HEK293 (cell line): ENCODE measurements around the gene PRR5.

Experiments used
- MYNN ChIP-seq: fragments of 450-650 bp; formaldehyde crosslinking; IDR thresholded peaks from 2 replicates; pipeline ENCODE4 v1.5.1; 2016; ENCODE audit warnings: missing biosample characterization, missing genetic modification characterization, borderline replicate concordance
- TRIM28 ChIP-seq: IDR thresholded peaks from 2 replicates; pipeline ENCODE4 v1.6.1; 2011; ENCODE audit warnings: low read length, control low read depth, borderline replicate concordance
- ZBTB8A ChIP-seq: fragments of 450-650 bp; formaldehyde crosslinking; IDR thresholded peaks from 2 replicates; pipeline ENCODE4 v1.5.1; 2016; ENCODE audit warnings: missing biosample characterization, missing genetic modification characterization
- ZNF768 ChIP-seq: fragments of 450-650 bp; formaldehyde crosslinking; IDR thresholded peaks from 2 replicates; pipeline ENCODE4 v1.5.1; 2018; ENCODE audit warnings: missing biosample characterization, mild to moderate bottlenecking, missing genetic modification characterization
- TF ChIP-seq, protein P1 (sequence below): fragments of 450-650 bp; formaldehyde crosslinking; IDR thresholded peaks from 2 replicates; pipeline ENCODE4 v1.5.1; 2016; ENCODE audit warnings: missing biosample characterization, missing genetic modification characterization
- TF ChIP-seq, protein P2 (sequence below): fragments of 450-650 bp; formaldehyde crosslinking; conservative IDR thresholded peaks from 2 replicates; pipeline ENCODE4 v1.5.1; 2016; ENCODE audit warnings: low read depth, missing biosample characterization, missing genetic modification characterization
- TF ChIP-seq, protein P3 (sequence below): fragments of 450-650 bp; formaldehyde crosslinking; IDR thresholded peaks from 2 replicates; pipeline ENCODE4 v1.5.1; 2016; ENCODE audit warnings: missing biosample characterization, missing genetic modification characterization

DNA sequence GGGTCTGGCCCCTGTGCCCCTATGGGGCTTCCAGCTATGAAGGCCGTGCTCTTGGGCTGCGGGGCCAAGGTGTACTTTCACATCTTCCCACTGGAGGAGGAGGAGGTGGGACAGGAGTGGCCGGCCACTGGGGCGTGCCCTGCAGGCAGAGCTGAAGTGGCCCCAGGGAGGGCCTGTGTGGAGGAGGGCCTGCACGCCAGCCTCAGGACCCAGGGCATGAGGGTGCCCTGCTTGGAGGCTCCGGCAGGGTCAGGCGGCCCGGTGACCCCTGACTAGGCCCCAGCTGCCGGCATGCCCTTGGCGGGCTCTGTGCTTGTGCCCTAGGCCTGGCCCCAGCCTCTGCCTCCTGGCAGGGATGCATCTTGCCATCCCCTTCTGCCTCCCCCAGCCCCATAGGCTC, 5.2 kb downstream of the PRR5 start:
- TF ChIP-seq, protein P1, sequence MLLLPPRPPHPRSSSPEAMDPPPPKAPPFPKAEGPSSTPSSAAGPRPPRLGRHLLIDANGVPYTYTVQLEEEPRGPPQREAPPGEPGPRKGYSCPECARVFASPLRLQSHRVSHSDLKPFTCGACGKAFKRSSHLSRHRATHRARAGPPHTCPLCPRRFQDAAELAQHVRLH (tag by site-specific recombination), result no peak
- TF ChIP-seq TRIM28, result no peak
- TF ChIP-seq MYNN (tag by site-specific recombination), result no peak
- TF ChIP-seq, protein P2, sequence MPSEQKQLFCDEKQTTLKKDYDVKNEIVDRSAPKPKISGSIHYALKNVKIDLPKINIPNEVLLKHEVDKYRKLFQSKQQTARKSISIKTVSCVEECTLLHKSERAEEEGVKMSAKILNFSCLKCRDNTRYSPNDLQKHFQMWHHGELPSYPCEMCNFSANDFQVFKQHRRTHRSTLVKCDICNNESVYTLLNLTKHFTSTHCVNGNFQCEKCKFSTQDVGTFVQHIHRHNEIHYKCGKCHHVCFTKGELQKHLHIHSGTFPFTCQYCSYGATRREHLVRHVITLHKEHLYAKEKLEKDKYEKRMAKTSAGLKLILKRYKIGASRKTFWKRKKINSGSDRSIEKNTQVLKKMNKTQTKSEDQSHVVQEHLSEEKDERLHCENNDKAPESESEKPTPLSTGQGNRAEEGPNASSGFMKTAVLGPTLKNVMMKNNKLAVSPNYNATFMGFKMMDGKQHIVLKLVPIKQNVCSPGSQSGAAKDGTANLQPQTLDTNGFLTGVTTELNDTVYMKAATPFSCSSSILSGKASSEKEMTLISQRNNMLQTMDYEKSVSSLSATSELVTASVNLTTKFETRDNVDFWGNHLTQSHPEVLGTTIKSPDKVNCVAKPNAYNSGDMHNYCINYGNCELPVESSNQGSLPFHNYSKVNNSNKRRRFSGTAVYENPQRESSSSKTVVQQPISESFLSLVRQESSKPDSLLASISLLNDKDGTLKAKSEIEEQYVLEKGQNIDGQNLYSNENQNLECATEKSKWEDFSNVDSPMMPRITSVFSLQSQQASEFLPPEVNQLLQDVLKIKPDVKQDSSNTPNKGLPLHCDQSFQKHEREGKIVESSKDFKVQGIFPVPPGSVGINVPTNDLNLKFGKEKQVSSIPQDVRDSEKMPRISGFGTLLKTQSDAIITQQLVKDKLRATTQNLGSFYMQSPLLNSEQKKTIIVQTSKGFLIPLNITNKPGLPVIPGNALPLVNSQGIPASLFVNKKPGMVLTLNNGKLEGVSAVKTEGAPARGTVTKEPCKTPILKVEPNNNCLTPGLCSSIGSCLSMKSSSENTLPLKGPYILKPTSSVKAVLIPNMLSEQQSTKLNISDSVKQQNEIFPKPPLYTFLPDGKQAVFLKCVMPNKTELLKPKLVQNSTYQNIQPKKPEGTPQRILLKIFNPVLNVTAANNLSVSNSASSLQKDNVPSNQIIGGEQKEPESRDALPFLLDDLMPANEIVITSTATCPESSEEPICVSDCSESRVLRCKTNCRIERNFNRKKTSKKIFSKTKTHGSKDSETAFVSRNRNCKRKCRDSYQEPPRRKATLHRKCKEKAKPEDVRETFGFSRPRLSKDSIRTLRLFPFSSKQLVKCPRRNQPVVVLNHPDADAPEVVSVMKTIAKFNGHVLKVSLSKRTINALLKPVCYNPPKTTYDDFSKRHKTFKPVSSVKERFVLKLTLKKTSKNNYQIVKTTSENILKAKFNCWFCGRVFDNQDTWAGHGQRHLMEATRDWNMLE (tag by site-specific recombination), result no peak
- TF ChIP-seq, protein P3, sequence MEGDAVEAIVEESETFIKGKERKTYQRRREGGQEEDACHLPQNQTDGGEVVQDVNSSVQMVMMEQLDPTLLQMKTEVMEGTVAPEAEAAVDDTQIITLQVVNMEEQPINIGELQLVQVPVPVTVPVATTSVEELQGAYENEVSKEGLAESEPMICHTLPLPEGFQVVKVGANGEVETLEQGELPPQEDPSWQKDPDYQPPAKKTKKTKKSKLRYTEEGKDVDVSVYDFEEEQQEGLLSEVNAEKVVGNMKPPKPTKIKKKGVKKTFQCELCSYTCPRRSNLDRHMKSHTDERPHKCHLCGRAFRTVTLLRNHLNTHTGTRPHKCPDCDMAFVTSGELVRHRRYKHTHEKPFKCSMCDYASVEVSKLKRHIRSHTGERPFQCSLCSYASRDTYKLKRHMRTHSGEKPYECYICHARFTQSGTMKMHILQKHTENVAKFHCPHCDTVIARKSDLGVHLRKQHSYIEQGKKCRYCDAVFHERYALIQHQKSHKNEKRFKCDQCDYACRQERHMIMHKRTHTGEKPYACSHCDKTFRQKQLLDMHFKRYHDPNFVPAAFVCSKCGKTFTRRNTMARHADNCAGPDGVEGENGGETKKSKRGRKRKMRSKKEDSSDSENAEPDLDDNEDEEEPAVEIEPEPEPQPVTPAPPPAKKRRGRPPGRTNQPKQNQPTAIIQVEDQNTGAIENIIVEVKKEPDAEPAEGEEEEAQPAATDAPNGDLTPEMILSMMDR (tag by site-specific recombination), result no peak
- no peak for TF ChIP-seq ZNF768 (tag by site-specific recombination)
- TF ChIP-seq ZBTB8A, result no peak
